Measurements from ENCODE around the gene CYRIA.
A peak's percentile ranks its signal among the peaks of the same experiment; 100 is the strongest.

CYRIA gene

GRCh38 chr2:16674154-16674553, 8.5 kb upstream of the CYRIA start:
- TF ChIP-seq CTCF (IDR thresholded peaks at IDR 0.05; ENCODE audit: borderline replicate concordance, insufficient read depth, low read depth, low read length), result no peak
- H3K4me3 ChIP-seq (ENCODE audit: low read depth, low read length), result no peak overlapping the region

DNA sequence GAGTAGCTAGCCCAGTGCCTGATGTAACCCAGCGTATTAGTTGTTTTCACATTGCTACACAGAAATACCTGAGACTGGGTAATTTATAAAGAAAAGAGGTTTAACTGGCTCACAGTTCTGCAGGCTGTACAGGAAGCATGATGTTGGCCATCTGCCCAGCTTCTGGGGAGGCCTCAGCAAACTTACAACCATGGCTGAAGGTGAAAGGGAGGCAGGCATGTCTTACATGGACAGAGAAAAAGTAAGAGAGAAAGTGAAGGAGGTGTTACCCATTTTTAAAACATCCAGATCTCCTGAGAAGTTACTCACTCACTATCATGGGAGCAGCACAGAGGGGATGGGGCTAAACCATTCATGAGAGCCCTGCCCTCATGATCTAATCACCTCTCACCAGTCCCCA, 6.1 kb upstream of the CYRIA start:
- no peak overlapping the region for H3K4me3 ChIP-seq (ENCODE audit: low read depth, low read length)
- no peak for TF ChIP-seq CTCF (IDR thresholded peaks at IDR 0.05; ENCODE audit: borderline replicate concordance, insufficient read depth, low read depth, low read length)

DNA sequence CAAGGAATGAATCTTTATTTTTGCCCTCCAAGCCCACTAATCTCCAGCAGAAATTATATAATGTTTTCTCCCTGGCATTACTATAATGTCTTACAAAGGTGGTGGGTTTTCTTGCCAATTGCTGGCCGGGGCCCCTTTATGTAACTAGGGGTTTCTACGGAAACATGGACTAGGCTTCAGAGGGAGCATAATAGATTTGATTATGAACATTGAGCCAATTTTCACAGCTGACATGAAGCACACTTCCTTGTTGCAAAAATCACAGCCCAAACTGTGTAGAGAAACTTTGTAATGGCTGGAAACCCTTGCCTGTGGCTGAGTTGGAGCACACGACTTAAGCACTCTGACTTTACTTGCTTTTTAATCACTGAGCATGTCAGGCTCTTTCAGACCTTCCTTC, 3.8 kb upstream of the CYRIA start:
- no peak overlapping the region for H3K4me3 ChIP-seq (ENCODE audit: low read depth, low read length)
- no peak for TF ChIP-seq CTCF (IDR thresholded peaks at IDR 0.05; ENCODE audit: borderline replicate concordance, insufficient read depth, low read depth, low read length)

DNA sequence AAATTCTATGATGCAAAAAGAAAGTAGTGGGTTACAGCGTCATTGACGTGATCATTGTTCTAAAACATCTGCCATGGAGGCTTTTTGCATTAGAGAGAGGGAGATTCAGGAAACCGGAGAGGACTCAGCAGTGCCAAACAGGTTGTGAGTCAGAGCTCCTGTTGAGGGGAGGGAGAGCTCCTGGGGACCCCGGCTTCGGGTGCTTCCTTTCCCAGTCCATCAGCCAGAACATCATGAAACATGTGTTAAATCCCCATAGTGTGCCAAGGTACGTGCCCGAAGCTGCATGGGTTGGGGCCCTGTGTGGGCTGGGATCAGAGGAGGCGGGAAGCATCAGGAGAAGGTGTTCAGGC, 791 bp upstream of the CYRIA start:
- TF ChIP-seq CTCF (IDR thresholded peaks at IDR 0.05; ENCODE audit: borderline replicate concordance, insufficient read depth, low read depth, low read length), result no peak

DNA sequence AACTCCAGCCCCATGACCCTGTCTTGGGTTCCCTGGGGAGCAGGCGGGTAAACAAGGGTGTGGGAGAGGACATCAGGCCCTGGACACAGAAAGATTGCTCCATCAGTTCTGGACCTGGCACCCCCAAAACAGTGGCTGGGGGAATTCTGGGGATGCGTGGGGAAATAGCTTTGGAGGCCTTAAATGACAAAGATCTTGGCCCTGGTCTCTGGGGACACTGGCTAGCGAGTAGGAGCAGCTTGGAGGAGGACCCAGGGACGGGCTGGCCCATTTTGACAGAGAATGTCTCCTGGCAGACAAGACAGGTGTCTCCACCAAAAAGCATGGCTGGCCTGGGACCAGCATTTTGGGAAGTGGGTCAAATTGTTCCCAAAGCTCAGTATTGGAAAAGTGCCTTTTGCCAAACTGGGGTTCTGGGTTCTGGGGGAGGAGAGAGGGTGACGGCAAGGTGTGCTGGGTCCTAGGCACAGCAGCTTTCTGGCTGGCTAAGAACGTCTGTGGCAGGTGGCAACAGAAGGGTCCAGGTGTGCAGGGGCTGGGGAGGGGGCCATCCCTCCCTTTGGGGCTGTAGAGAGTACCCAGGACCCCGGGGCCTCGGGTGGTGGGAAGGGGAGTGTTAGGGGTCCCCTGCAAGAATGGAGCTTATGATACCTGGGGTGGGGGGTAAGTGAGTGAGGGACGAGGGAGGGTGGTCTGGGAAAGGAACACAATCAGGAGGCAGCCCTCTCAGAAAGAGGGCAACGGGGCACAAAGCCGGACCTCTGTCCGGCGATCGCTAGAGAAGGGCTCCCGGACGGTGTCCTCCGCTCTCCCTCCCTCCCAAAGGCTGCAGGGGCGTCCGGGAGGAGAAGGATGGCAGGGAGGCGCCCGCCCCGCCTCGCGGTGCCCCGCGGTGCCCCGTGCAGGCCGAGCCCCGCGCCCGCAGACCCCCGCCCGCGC, 556 bp downstream of the CYRIA start:
- TF ChIP-seq CTCF (IDR thresholded peaks at IDR 0.05; ENCODE audit: borderline replicate concordance, insufficient read depth, low read depth, low read length), result no peak
- H3K4me3 ChIP-seq (ENCODE audit: low read depth, low read length), result peak overlapping the region; percentile 18

More for the DNA sequence above, 791 bp upstream of the CYRIA start:
- H3K4me3 ChIP-seq (ENCODE audit: low read depth, low read length), result no peak overlapping the region

DNA sequence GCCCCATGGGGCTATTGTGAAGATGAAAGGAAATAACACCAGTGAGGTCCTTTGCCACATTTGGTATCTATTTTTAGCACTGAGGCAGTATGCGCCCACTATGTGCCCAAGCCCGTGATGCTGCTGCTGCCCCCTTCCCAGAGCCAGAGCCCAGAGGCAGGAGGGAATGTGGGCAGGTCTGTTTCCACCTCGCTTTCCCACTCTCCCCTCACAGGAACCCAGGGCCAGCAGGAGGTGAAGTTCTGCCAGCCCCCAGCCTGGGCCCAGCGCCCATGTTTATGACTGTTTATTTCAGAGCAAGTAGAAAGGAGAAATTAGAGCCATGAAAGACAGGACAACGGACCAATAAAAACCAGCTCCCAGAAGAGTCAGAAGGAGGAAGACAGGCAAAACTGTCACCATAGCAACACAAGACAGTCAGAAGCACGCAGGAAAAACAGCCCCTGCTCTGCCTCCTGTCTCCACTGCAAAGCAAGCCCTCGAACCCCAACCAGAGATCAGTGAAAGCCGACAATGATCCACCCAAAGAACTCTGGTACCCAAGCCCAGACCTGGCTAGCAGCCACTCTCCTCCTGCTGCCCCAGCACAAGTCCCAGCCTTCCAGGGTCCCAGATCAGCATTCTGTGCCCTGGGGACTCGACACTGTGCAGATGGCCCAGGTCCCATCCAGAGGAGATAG, 1.4 kb downstream of the CYRIA start:
- no peak for TF ChIP-seq CTCF (IDR thresholded peaks at IDR 0.05; ENCODE audit: borderline replicate concordance, insufficient read depth, low read depth, low read length)
- no peak overlapping the region for H3K4me3 ChIP-seq (ENCODE audit: low read depth, low read length)
